Activated CD4-positive, alpha-beta T cell treated with anti-CD3 and anti-CD28 coated beads, Interleukin-2, amount 50 U/mL, for 16 hours (primary cell): ENCODE results near the gene ODAM.
"Not testable (repeated sequence)": the region's sequence is repeated elsewhere in the genome, so short reads cannot be mapped to it uniquely, and the experiment has no call there.

Experiments
- DNase-seq: peaks from one replicate; pipeline ENCODE4 v3.0.0-alpha.2; 2020

Gene ODAM

DNA sequence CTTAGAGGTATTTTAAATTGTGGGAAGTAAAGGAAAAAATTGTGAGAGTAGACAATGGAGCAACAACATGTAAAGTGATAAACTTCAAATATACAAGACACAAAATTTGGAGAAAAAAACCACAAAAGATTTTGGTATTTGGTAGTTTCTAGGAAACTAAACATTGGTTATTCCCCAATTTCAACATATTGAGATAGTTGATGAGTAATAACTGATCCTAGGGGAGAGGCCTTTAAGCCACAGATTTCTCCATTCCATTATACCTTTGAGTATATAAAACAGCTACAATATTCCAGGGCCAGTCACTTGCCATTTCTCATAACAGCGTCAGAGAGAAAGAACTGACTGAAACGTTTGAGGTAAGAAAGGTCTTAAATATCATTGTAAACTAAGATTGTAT, 30.3 kb downstream of the ODAM start, which contains the start of gene FDCSP:
Gene FDCSP, plus strand, starts transcription at position 301 of the 400 bp plus-strand sequence. CDS start 5,071 bp downstream, outside the sequence.
- no peak for DNase-seq

DNA sequence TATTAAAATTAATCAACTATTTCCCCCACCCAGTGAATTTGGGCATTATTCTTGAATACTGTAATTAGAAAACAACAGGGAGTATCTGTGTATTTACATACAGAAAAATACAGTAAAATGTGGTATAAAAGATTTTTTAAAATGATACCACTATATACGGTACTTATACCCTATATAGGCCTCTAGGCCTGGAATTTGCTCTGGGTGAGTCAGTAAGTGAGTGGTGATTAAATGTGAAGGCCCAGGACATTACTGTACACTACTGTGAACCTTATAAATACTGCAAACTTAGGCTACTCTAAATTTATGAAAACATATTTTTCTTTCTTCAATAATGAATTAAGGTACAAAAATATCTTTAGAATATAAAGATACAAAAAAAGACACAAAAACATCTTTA, 40.6 kb downstream of the ODAM start:
- no peak for DNase-seq

DNA sequence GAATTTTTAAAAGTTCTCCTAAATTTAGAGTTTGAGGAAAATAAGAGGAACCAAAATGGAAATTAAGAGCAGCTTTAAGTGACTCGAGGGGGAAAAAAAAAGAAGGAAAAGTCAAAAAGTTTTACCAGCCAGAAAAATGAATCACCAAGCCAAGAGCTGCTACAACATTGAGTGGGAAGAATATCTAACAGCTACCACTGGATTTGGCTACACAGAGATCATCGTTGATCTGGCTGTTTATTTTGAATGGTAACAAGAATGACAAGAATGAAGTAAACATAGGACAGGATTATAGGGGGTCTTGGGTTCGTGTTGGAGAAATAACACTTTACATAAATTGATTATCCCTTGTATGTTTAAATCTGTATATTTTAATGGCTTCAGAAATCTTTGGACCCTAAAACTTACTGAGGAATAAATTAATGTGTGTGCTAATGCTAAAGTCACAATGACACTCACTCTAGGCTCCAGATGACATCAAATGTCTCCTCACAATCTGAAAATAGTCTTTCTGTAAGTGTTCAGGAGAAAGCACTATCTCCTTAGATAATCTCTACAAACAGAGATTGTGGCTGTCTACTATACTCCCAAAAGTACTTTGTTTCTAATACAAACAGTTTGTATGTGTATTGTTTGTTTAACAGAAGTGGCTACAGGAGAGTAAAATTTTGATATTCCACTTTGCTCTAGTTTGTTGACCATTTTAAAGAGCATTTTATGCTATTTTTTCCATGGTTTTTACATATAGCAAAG, 43.8 kb downstream of the ODAM start:
- DNase-seq = no peak

- no peak for DNase-seq
These were observed 44.5 kb downstream of the ODAM start for GRCh38 chr4:70239884-70240591.

DNA sequence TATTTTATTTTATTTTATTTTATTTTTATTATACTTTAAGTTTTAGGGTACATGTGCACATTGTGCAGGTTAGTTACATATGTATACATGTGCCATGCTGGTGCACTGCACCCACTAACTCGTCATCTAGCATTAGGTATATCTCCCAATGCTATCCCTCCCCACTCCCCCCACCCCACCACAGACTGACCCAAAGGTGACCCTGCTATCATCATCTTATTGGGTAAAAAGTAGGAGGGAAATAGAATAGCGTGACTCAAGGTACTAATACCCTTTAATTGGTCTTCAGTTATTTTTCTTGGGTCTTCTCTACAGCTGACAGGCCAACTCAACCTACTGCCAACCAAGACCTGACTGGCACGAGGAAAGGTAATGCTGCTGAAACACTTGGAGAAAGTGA, 46.8 kb downstream of the ODAM start, which contains the start of gene CSN3:
Gene CSN3, plus strand, starts transcription at position 301 of the 400 bp plus-strand sequence. CDS start 2,223 bp downstream, outside the sequence.
- DNase-seq = not testable (repeated sequence)

DNA sequence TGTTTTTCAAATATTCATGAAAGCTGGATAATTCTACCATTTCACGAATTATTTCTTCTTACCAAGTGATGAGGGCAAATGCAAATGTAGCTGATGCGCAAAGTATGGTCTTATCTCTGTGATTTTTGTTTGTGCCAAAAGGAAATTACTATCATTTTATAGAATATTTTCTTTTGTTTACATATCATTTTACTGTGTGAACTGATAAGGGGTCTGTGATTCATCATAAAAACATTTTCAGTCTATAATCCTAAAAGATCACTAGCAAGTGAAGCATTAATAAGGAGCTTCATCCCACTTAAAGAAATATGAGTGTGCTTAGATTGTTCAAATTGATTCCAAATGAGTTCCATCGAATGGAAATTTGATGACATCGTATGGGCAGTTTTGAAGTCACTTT, 47.6 kb downstream of the ODAM start:
- no peak for DNase-seq

GRCh38 chr4:70251250-70251944, 55.9 kb downstream of the ODAM start:
- no peak for DNase-seq

GRCh38 chr4:70251945-70252277, 56.4 kb downstream of the ODAM start:
- no peak for DNase-seq
